Stimulated activated CD8-positive, alpha-beta memory T cell treated with anti-CD3 and anti-CD28 coated beads, Interleukin-15, amount 100 ng/mL, for 48 hours (primary cell): ENCODE measurements around the gene RABGAP1L.

Source experiments
- DNase-seq, 2 donors: peaks; one replicate each; pipeline ENCODE4 v3.0.0-alpha.2; 2020; ENCODE audit warnings: low read depth in 2 of 2

RABGAP1L gene

GRCh38 chr1:174928541-174928940, 769.2 kb downstream of the RABGAP1L start:
- no peak for DNase-seq

GRCh38 chr1:174931214-174931613, 771.9 kb downstream of the RABGAP1L start:
- DNase-seq: no peak

- no peak for DNase-seq
These were observed 773.3 kb downstream of the RABGAP1L start for GRCh38 chr1:174932587-174932986.

- no peak for DNase-seq
These were observed 776.8 kb downstream of the RABGAP1L start for GRCh38 chr1:174935961-174936727.

- no peak for DNase-seq
These were observed 779.1 kb downstream of the RABGAP1L start for GRCh38 chr1:174938281-174939007.

- no peak for DNase-seq
These were observed 780.6 kb downstream of the RABGAP1L start for GRCh38 chr1:174939775-174940545.

GRCh38 chr1:174940646-174941175, 781.4 kb downstream of the RABGAP1L start:
- DNase-seq: no peak

- DNase-seq: no peak
These were observed 783.4 kb downstream of the RABGAP1L start for GRCh38 chr1:174942547-174943255.

GRCh38 chr1:174946031-174946430, 786.7 kb downstream of the RABGAP1L start:
- no peak for DNase-seq

- DNase-seq: no peak
These were observed 789.7 kb downstream of the RABGAP1L start for GRCh38 chr1:174949061-174949460.

- DNase-seq: no peak
These were observed 790.3 kb downstream of the RABGAP1L start for GRCh38 chr1:174949645-174950044.

GRCh38 chr1:174953285-174954072, 794.2 kb downstream of the RABGAP1L start:
- DNase-seq: no peak

- DNase-seq: no peak
These were observed 794.7 kb downstream of the RABGAP1L start for GRCh38 chr1:174954073-174954460.

- no peak for DNase-seq
These were observed 795.6 kb downstream of the RABGAP1L start for GRCh38 chr1:174954671-174955669.

- DNase-seq: no peak
These were observed 796.8 kb downstream of the RABGAP1L start for GRCh38 chr1:174956086-174956485.

GRCh38 chr1:174956976-174957375, 797.7 kb downstream of the RABGAP1L start:
- DNase-seq: no peak

GRCh38 chr1:174957829-174958228, 798.5 kb downstream of the RABGAP1L start:
- DNase-seq: no peak

GRCh38 chr1:174958396-174958795, 799.1 kb downstream of the RABGAP1L start:
- DNase-seq: no peak

GRCh38 chr1:174960362-174960761, 801.0 kb downstream of the RABGAP1L start:
- no peak for DNase-seq
